WERI-Rb-1 (cell line): Measurements from ENCODE around the gene ATP1A2.

Source experiments
- DNase-seq: peaks from one replicate; pipeline ENCODE4 v3.0.0-alpha.2; 2020
- H3K27ac ChIP-seq: fragments of 250-450 bp; sonication (Bioruptor Pico); 2 replicates; pipeline ENCODE4 v1.5.1; 2020; ENCODE audit warnings: mild to moderate bottlenecking, moderate library complexity
- H3K27me3 ChIP-seq: fragments of 250-450 bp; sonication (Bioruptor Pico); 2 replicates; pipeline ENCODE4 v1.5.1; 2021; ENCODE audit warnings: mild to moderate bottlenecking, low read depth, moderate library complexity; ENCODE audit not compliant: insufficient read depth, severe bottlenecking
- H3K36me3 ChIP-seq: fragments of 250-450 bp; sonication (Bioruptor Pico); 2 replicates; pipeline ENCODE4 v1.5.1; 2020; ENCODE audit warnings: mild to moderate bottlenecking, moderate library complexity
- H3K4me3 ChIP-seq: 2 replicates; pipeline ENCODE4 v1.5.1; 2011; ENCODE audit warnings: low read depth, mild to moderate bottlenecking, control low read depth, low read length
- H3K9me3 ChIP-seq: fragments of 250-450 bp; sonication (Bioruptor Pico); 2 replicates; pipeline ENCODE4 v1.5.1; 2021; ENCODE audit warnings: mild to moderate bottlenecking, moderate library complexity; ENCODE audit not compliant: severe bottlenecking
- TF ChIP-seq, protein P1 (sequence below): IDR thresholded peaks from 2 replicates; pipeline ENCODE4 v1.5.1; 2011; ENCODE audit warnings: low read depth, mild to moderate bottlenecking, control low read depth, inconsistent platforms, low read length

ATP1A2 gene

GRCh38 chr1:160089883-160090282 is 25.7 kb upstream of the ATP1A2 start:
- Histone ChIP-seq H3K27me3 (peaks cover 10% of the 10 kb centered on the region), H3K36me3 (peaks cover 5% of the 10 kb centered on the region), H3K27ac (no peak overlapping the region), H3K4me3 (no peak overlapping the region), H3K9me3 (no peaks in the 10 kb centered on the region)
- TF ChIP-seq, protein P1, sequence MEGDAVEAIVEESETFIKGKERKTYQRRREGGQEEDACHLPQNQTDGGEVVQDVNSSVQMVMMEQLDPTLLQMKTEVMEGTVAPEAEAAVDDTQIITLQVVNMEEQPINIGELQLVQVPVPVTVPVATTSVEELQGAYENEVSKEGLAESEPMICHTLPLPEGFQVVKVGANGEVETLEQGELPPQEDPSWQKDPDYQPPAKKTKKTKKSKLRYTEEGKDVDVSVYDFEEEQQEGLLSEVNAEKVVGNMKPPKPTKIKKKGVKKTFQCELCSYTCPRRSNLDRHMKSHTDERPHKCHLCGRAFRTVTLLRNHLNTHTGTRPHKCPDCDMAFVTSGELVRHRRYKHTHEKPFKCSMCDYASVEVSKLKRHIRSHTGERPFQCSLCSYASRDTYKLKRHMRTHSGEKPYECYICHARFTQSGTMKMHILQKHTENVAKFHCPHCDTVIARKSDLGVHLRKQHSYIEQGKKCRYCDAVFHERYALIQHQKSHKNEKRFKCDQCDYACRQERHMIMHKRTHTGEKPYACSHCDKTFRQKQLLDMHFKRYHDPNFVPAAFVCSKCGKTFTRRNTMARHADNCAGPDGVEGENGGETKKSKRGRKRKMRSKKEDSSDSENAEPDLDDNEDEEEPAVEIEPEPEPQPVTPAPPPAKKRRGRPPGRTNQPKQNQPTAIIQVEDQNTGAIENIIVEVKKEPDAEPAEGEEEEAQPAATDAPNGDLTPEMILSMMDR, result no peak
- DNase-seq, result no peak

GRCh38 chr1:160090760-160091159 is 24.8 kb upstream of the ATP1A2 start:
- no peaks in the 10 kb centered on the region for H3K9me3 ChIP-seq
- H3K27me3 ChIP-seq, result peaks cover 4% of the 10 kb centered on the region
- TF ChIP-seq, protein P1, result no peak
- H3K27ac ChIP-seq, result no peak overlapping the region
- DNase-seq, result no peak
- H3K4me3 ChIP-seq, result no peak overlapping the region
- peaks cover 5% of the 10 kb centered on the region for H3K36me3 ChIP-seq

DNA sequence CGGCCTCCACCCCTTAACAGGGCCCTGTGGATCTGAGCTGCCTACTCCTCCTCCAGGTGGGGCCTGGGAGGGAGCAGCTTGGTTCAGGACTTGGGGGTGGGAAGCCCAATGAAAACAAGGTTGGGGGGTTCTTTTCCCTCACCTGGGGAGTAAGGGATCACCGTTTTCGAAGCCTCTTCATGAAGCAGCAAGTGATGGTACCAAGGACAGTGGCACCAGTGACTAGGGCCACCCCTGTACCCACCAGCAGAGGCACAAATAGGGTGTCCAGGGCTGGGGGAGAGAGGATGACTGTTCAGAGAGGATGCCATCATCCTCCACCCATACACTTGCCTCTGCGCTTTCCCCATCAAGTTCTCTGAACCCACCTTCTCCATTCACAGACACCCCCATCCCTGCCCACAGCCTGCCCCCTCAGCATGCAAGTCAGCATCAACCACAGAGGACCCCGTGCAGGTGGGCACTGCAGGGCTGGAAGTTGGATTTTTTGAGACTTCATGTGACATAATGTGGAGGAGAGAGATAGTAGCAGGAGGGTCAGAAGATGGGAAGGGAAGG is 23.8 kb upstream of the ATP1A2 start:
- Histone ChIP-seq H3K4me3 (no peak overlapping the region), H3K27ac (no peak overlapping the region), H3K9me3 (no peaks in the 10 kb centered on the region), H3K36me3 (peaks cover 5% of the 10 kb centered on the region), H3K27me3 (no peaks in the 10 kb centered on the region)
- no peak for DNase-seq
- TF ChIP-seq, protein P1, result no peak

- Histone ChIP-seq H3K36me3 (peaks cover 5% of the 10 kb centered on the region), H3K27me3 (no peaks in the 10 kb centered on the region), H3K27ac (no peak overlapping the region), H3K4me3 (no peak overlapping the region), H3K9me3 (no peaks in the 10 kb centered on the region)
- TF ChIP-seq, protein P1, result no peak
- no peak for DNase-seq
Observed at GRCh38 chr1:160092366-160093068, 23.0 kb upstream of the ATP1A2 start.

DNA sequence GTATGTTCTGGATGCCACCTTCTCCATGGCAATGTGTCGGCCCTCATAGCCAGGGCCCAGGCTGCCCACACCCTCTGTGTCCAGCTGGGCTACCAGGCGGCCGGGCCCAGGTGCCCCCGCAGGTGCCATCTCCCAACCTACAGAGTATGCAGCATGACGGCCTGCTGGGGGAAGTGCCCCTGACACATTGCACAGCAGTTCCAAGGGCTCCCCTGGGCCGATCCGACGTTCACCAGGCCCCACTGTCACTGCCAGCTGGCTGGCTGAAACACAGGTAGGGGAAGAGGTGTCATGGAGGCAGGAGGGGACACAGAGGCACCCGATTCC is 22.5 kb upstream of the ATP1A2 start:
- H3K36me3 ChIP-seq, result peaks cover 5% of the 10 kb centered on the region
- no peak overlapping the region for H3K27ac ChIP-seq
- TF ChIP-seq, protein P1, result no peak
- H3K27me3 ChIP-seq, result no peaks in the 10 kb centered on the region
- DNase-seq, result no peak
- no peak overlapping the region for H3K4me3 ChIP-seq
- H3K9me3 ChIP-seq, result no peaks in the 10 kb centered on the region
